Measurements from ENCODE around the gene RTN3.
"Not testable (repeated sequence)": the region's sequence is repeated elsewhere in the genome, so short reads cannot be mapped to it uniquely, and the experiment has no call there.

The RTN3 gene

GRCh38 chr11:63681321-63682065, at the start of gene RTN3:
Gene RTN3 (plus strand): TSS chr11:63681500. CDS start chr11:63681637, 137 bp downstream.
- peak; percentile 58 for FAIRE-seq

- peak; percentile 54 for FAIRE-seq
Observed at GRCh38 chr11:63635762-63636465, 45.4 kb upstream of the RTN3 start.

GRCh38 chr11:63638436-63638835, 42.9 kb upstream of the RTN3 start:
- not testable (repeated sequence) for FAIRE-seq

- FAIRE-seq, result peak; percentile 41
Observed at GRCh38 chr11:63639199-63639832, 42.0 kb upstream of the RTN3 start.

GRCh38 chr11:63641727-63642126, 39.6 kb upstream of the RTN3 start:
- no peak for FAIRE-seq

- FAIRE-seq, result no peak
Observed at GRCh38 chr11:63643205-63643604, 38.1 kb upstream of the RTN3 start.

- no peak for FAIRE-seq
Observed at GRCh38 chr11:63652671-63653070, 28.6 kb upstream of the RTN3 start.

GRCh38 chr11:63660972-63661371, 20.3 kb upstream of the RTN3 start:
- FAIRE-seq, result no peak

GRCh38 chr11:63663809-63664208, 17.5 kb upstream of the RTN3 start:
- FAIRE-seq, result no peak

GRCh38 chr11:63666874-63667273, 14.4 kb upstream of the RTN3 start:
- no peak for FAIRE-seq

- no peak for FAIRE-seq
Observed at GRCh38 chr11:63667995-63668795, 13.1 kb upstream of the RTN3 start.

GRCh38 chr11:63670096-63670432, 11.2 kb upstream of the RTN3 start:
- FAIRE-seq, result no peak

- FAIRE-seq, result no peak
Observed at GRCh38 chr11:63670433-63671321, 10.6 kb upstream of the RTN3 start.

GRCh38 chr11:63671322-63672155, 9.8 kb upstream of the RTN3 start, which contains the start of gene ATL3:
Gene ATL3 (minus strand): TSS chr11:63671376. CDS start chr11:63671335, 41 bp downstream.
- no peak for FAIRE-seq

- FAIRE-seq, result no peak
Observed at GRCh38 chr11:63672156-63672463, 9.2 kb upstream of the RTN3 start.

GRCh38 chr11:63672936-63673539, 8.3 kb upstream of the RTN3 start:
- no peak for FAIRE-seq

- FAIRE-seq, result no peak
Observed at GRCh38 chr11:63673579-63673978, 7.7 kb upstream of the RTN3 start.

GRCh38 chr11:63680834-63681320, 423 bp upstream of the RTN3 start:
- no peak for FAIRE-seq

GRCh38 chr11:63682066-63683021, 1.0 kb downstream of the RTN3 start:
- no peak for FAIRE-seq

Data from TTC549 (cell line).